ENCODE measurements around the gene SRPX. TPM values are rescaled to one million over a fixed set of nuclear protein-coding genes. Genes with fewer than 3 reads are reported as not detected.

The SRPX gene
- total and polyA plus RNA-seq, 10 of the 15 experiments (the other 5 are each of a cell fraction or from before 2014, with no cell fraction given): 0.05 to 0.79 (median 0.23) TPM; not detected in 1

GRCh38 chrX:38150993-38151392, 69.7 kb downstream of the SRPX start:
- Histone ChIP-seq H3K79me2 (ENCODE audit: control insufficient read depth, insufficient read depth, low read length) (no peaks in the 10 kb centered on the region), H3K36me3 (ENCODE audit: control insufficient read depth in 2 of 2, insufficient read depth in 2 of 2, low read length in 1 of 2) (no peaks in the 10 kb centered on the region), H3K9me3 (replicated peaks; ENCODE audit: control insufficient read depth, insufficient read depth, low read length) (no peaks in the 10 kb centered on the region), H3K27me3 (replicated peaks in 1 of 2; ENCODE audit: control insufficient read depth in 2 of 2, insufficient read depth in 2 of 2, low read length in 1 of 2) (no peaks in the 10 kb centered on the region; a peak in 1 of 4 replicates), H3K4me1 (ENCODE audit: control insufficient read depth, insufficient read depth, low read length) (no peaks in the 10 kb centered on the region), H3K4me2 (ENCODE audit: control insufficient read depth, insufficient read depth) (no peak overlapping the region), H3K4me3 (no peak overlapping the region), H3K9ac (ENCODE audit: control insufficient read depth, insufficient read depth, low read length) (no peak overlapping the region), H2AFZ (ENCODE audit: control insufficient read depth, low read depth, low read length) (no peak overlapping the region), H3K27ac (ENCODE audit: control insufficient read depth, insufficient read depth) (no peak overlapping the region), H4K20me1 (ENCODE audit: control insufficient read depth, insufficient read depth) (no peaks in the 10 kb centered on the region)
- no peak for FAIRE-seq
- intact Hi-C loops (cut with micrococcal nuclease; ENCODE audit: unreplicated experiment): no loop called here
- 0% methylated on average over 4 of the region's 4 CpGs for WGBS (ENCODE audit: insufficient coverage, insufficient replicate concordance, low lambda C conversion rate, missing lambda C conversion rate)
- ChIA-PET RAD21 (ENCODE audit: unreplicated experiment) (no interaction called here), CTCF (interaction anchor here (0.6 to 1.7 kb wide), 2 partner anchors 16 to 171 kb away, joined by 3 to 7 read pairs; no protein-coding TSS in a partner anchor), SMC1A (ENCODE audit: uncharacterized antibody, unreplicated experiment) (no interaction called here), POLR2A (no interaction called here)
- no peak for DNase-seq (ENCODE audit: low read depth, low spot score)
- BruUV-seq (replicated peaks): no TSS peak
- in situ Hi-C loops (cut with MboI): loop anchor here (25.0 kb wide), 1 partner anchor 639 kb away; no protein-coding TSS in a partner anchor
- no peak for ATAC-seq
- no peak for TF ChIP-seq CEBPZ (IDR thresholded peaks at IDR 0.05; ENCODE audit: low read depth, low read length)
- no peak for TF ChIP-seq STAT1 (conservative IDR thresholded peaks at IDR 0.05)
- no peak for TF ChIP-seq HCFC1 (IDR thresholded peaks at IDR 0.05; ENCODE audit: low read length)
- no peak for TF ChIP-seq SIN3A (IDR thresholded peaks at IDR 0.05; ENCODE audit: low read depth, low read length)
- TF ChIP-seq YY1 (IDR thresholded peaks at IDR 0.05; ENCODE audit: low read depth, low read length): no peak
- TF ChIP-seq NR2F1 (conservative IDR thresholded peaks at IDR 0.05): no peak
- TF ChIP-seq CHD1 (IDR thresholded peaks at IDR 0.05; ENCODE audit: low read depth, low read length): no peak
- no peak for TF ChIP-seq DPF2 (IDR thresholded peaks at IDR 0.05)
- no peak for TF ChIP-seq CTCF (IDR thresholded peaks at IDR 0.05 in 2 of 3, conservative IDR thresholded peaks at IDR 0.05 in 1 of 3; ENCODE audit: control insufficient read depth in 2 of 3, extremely low read depth in 1 of 3, insufficient read depth in 1 of 3, low read depth in 3 of 3, low read length in 3 of 3)
- TF ChIP-seq CBX3 (IDR thresholded peaks at IDR 0.05; ENCODE audit: borderline replicate concordance, low read depth): no peak
- no peak for TF ChIP-seq MYC (IDR thresholded peaks at IDR 0.05; ENCODE audit: insufficient read depth, insufficient read length, insufficient replicate concordance, low read length, severe bottlenecking)
- TF ChIP-seq EED (IDR thresholded peaks at IDR 0.05; ENCODE audit: low read depth): no peak
- no peak for TF ChIP-seq CREM (IDR thresholded peaks at IDR 0.05; ENCODE audit: low read depth)
- TF ChIP-seq TCF12 (IDR thresholded peaks at IDR 0.05; ENCODE audit: low read depth, low read length): no peak
- TF ChIP-seq POLR2A (IDR thresholded peaks at IDR 0.05; ENCODE audit: low read depth, low read length): no peak
- no peak for TF ChIP-seq SREBF2 (IDR thresholded peaks at IDR 0.05; ENCODE audit: low read length)
- TF ChIP-seq ZNF592 (IDR thresholded peaks at IDR 0.05): no peak

Data from GM12878 (cell line).